Measurements from ENCODE around the gene CACNA1G.

Gene CACNA1G

GRCh38 chr17:50549256-50549941 is 11.1 kb upstream of the CACNA1G start:
- DNase-seq = no peak

GRCh38 chr17:50549969-50550368 is 10.5 kb upstream of the CACNA1G start:
- no peak for DNase-seq

GRCh38 chr17:50550661-50551432 is 9.7 kb upstream of the CACNA1G start:
- no peak for DNase-seq

GRCh38 chr17:50551433-50551815 is 9.1 kb upstream of the CACNA1G start:
- no peak for DNase-seq

GRCh38 chr17:50551884-50552283 is 8.6 kb upstream of the CACNA1G start:
- no peak for DNase-seq

GRCh38 chr17:50554201-50554600 is 6.3 kb upstream of the CACNA1G start:
- DNase-seq = no peak

GRCh38 chr17:50556803-50557202 is 3.7 kb upstream of the CACNA1G start:
- DNase-seq = no peak

- no peak for DNase-seq
Observed at GRCh38 chr17:50557630-50558029, 2.9 kb upstream of the CACNA1G start.

GRCh38 chr17:50558091-50558490 is 2.4 kb upstream of the CACNA1G start:
- DNase-seq = no peak

- DNase-seq = no peak
Observed at GRCh38 chr17:50558581-50558940, 2.0 kb upstream of the CACNA1G start.

- DNase-seq = no peak
Observed at GRCh38 chr17:50558941-50559614, 1.4 kb upstream of the CACNA1G start.

GRCh38 chr17:50559674-50560184 is 786 bp upstream of the CACNA1G start:
- DNase-seq = no peak

- no peak for DNase-seq
Observed at GRCh38 chr17:50560931-50561745, 623 bp downstream of the CACNA1G start.

- no peak for DNase-seq
Observed at GRCh38 chr17:50561746-50562141, 1.2 kb downstream of the CACNA1G start.

- no peak for DNase-seq
Observed at GRCh38 chr17:50562242-50563091, 2.0 kb downstream of the CACNA1G start.

- DNase-seq = no peak
Observed at GRCh38 chr17:50563092-50563511, 2.6 kb downstream of the CACNA1G start.

GRCh38 chr17:50564916-50565315 is 4.4 kb downstream of the CACNA1G start:
- no peak for DNase-seq

GRCh38 chr17:50565402-50566350 is 5.2 kb downstream of the CACNA1G start:
- no peak for DNase-seq

- DNase-seq = no peak
Observed at GRCh38 chr17:50566886-50567285, 6.4 kb downstream of the CACNA1G start.

GRCh38 chr17:50568659-50569058 is 8.1 kb downstream of the CACNA1G start:
- DNase-seq = no peak

- DNase-seq = no peak
Observed at GRCh38 chr17:50569592-50569991, 9.1 kb downstream of the CACNA1G start.

All from bone marrow (tissue), 2 donors.